OCI-LY1 (cell line): ENCODE results near the gene RAB6C.
"Not testable (repeated sequence)": the region's sequence is repeated elsewhere in the genome, so short reads cannot be mapped to it uniquely, and the experiment has no call there.

Experiments used
- CTCF ChIP-seq: fragments of 200-600 bp; sonication (generic), shearing (Covaris generic); IDR thresholded peaks from 2 replicates; pipeline ENCODE4 v1.5.1; 2017; ENCODE audit warnings: mild to moderate bottlenecking, antibody characterized with exemption, low read length, moderate library complexity, mixed read lengths
- EZH2 ChIP-seq: fragments of 200-600 bp; sonication (generic), shearing (Covaris generic); IDR thresholded peaks from 2 replicates; pipeline ENCODE4 v1.8.0; 2017; ENCODE audit warnings: borderline replicate concordance, mixed run types, mild to moderate bottlenecking, antibody characterized with exemption, low read length, moderate library complexity, mixed read lengths

GRCh38 chr2:130025931-130026330, 46.5 kb downstream of the RAB6C start:
- not testable (repeated sequence) for TF ChIP-seq CTCF, EZH2
